ENCODE results near the gene CRACDL.
"Not testable (repeated sequence)": the region's sequence is repeated elsewhere in the genome, so short reads cannot be mapped to it uniquely, and the experiment has no call there.

Gene CRACDL

DNA sequence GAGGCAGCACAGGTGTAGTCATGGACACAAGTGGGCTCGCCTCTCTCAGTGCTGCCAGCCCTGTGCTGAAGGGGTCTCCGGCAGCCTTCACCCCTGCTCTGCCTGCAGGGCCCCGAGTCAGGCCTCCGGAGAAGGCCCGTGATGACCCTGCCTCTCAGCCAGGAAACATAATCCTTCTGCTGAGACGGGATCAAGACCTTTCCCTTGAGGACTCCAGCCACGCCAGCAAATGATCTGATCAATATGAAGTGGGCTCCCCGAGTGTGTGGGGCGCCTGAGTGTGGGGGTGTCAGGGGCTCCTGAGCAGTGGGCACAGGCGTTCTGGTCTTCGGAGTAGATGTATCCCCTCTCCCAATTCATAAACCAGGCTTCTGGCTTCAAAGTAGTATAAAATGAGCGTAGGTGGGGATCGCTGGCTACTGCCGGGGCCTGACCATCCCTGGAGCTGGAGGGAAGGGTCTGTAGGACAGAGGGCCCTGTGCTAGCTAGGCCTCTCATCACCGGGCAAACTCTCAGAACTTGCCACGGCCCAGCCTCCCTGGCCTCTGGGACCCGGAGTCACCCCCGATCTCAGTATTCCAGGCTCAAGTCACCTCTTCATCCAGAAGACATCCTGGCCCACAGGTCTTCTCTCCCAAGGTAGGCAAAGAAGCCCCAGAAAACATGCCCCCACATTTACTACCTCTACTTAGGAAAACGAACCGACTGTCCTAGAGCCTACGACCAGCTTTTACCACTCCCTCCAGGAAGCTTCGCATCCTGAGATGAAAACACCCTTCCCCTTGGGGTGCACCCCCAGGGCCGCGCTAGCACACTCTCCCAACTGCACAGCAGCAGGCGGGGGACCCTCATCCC, 33.6 kb downstream of the CRACDL start:
- no peak overlapping the region for H3K4me3 ChIP-seq (ENCODE audit: low read depth, low read length)
- in situ Hi-C loops (cut with HindIII; ENCODE audit: low sequenced_read_pairs), result no loop called here

DNA sequence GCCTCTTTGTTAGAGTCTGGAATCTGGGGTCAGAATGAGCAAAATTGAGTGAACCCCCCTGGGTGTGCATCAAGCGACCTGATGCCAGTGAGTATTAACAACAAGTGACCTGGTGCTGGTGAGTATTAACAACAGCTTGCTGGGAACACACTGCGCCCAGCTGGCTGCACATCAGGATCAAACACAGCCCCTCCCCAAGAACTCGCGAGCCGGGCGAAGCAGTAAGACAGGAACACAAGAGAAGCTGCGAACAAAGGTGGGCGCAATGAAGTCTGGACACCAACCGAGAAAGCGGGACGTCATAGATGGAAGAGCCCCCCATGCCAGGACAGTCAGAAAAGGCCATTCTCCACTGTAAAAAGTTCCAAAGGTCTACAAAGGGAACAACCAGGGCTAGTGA, 34.3 kb downstream of the CRACDL start:
- no peak for DNase-seq (ENCODE audit: low read depth)
- TF ChIP-seq, protein P1, sequence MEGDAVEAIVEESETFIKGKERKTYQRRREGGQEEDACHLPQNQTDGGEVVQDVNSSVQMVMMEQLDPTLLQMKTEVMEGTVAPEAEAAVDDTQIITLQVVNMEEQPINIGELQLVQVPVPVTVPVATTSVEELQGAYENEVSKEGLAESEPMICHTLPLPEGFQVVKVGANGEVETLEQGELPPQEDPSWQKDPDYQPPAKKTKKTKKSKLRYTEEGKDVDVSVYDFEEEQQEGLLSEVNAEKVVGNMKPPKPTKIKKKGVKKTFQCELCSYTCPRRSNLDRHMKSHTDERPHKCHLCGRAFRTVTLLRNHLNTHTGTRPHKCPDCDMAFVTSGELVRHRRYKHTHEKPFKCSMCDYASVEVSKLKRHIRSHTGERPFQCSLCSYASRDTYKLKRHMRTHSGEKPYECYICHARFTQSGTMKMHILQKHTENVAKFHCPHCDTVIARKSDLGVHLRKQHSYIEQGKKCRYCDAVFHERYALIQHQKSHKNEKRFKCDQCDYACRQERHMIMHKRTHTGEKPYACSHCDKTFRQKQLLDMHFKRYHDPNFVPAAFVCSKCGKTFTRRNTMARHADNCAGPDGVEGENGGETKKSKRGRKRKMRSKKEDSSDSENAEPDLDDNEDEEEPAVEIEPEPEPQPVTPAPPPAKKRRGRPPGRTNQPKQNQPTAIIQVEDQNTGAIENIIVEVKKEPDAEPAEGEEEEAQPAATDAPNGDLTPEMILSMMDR (IDR thresholded peaks at IDR 0.05; ENCODE audit: low read depth, low read length, missing control alignments), result no peak
- in situ Hi-C loops (cut with HindIII; ENCODE audit: low sequenced_read_pairs), result no loop called here
- no peak overlapping the region for H3K4me3 ChIP-seq (ENCODE audit: low read depth, low read length)

More for the DNA sequence above, 33.6 kb downstream of the CRACDL start:
- no peak for DNase-seq (ENCODE audit: low read depth)
- TF ChIP-seq, protein P1 (IDR thresholded peaks at IDR 0.05; ENCODE audit: low read depth, low read length, missing control alignments), result no peak

DNA sequence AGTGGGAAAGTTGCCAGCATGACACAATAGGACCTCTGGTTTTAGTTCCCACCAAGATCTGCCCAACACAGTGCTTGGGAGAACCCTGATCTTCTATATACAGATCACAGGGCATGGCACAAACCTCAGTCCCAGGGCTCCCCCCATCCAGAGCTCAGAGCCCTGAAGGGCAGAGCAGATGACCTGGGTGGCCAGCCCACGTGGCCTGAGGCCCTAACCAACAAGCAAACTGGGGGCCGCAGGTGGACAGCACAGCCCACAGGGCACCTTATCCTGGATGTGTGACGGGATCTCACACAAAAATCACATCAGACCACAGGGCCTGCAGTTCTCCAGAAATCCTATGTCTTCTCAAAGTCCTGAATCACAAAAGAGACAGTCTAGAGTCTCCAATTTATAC, 34.7 kb downstream of the CRACDL start:
- TF ChIP-seq, protein P1 (IDR thresholded peaks at IDR 0.05; ENCODE audit: low read depth, low read length, missing control alignments), result no peak
- in situ Hi-C loops (cut with HindIII; ENCODE audit: low sequenced_read_pairs), result no loop called here
- no peak overlapping the region for H3K4me3 ChIP-seq (ENCODE audit: low read depth, low read length)
- no peak for DNase-seq (ENCODE audit: low read depth)

DNA sequence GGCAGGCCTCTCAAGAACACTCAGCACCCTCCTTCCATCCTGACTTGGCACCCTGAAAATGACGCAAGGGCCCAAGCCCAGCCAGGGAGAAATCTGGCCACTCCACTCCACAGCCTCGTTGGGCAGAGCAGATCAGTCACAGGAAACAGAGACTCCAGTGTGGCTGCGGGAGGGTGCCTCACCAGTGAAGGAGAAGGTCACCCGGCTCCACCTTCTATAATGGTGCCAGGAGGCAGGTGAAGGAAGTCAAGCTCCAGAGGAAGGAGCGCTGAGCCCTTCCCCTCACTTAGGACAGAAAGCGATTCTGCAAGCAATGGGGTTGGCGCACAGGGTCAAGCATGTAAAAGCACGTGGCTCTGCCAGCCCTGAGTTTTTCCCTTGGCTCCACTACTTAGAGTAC, 35.3 kb downstream of the CRACDL start:
- TF ChIP-seq, protein P1 (IDR thresholded peaks at IDR 0.05; ENCODE audit: low read depth, low read length, missing control alignments), result no peak
- H3K4me3 ChIP-seq (ENCODE audit: low read depth, low read length), result no peak overlapping the region
- in situ Hi-C loops (cut with HindIII; ENCODE audit: low sequenced_read_pairs), result no loop called here
- DNase-seq (ENCODE audit: low read depth), result no peak

DNA sequence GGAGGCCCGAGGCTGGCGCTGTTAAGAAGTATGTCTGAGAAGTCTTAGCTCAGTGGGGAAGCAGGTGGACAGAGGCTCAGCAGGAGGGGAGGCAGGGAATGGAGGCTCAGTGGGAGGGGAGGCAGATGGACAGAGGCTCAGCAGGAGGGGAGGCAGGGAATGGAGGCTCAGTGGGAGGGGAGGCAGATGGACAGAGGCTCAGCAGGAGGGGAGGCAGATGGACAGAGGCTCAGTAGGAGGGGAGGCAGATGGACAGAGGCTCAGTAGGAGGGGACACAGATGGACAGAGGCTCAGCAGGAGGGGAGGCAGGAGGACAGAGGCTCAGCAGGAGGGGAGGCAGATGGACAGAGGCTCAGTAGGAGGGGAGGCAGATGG, 36.3 kb downstream of the CRACDL start:
- DNase-seq (ENCODE audit: low read depth); in situ Hi-C loops (cut with HindIII; ENCODE audit: low sequenced_read_pairs); H3K4me3 ChIP-seq (ENCODE audit: low read depth, low read length): not testable (repeated sequence)

DNA sequence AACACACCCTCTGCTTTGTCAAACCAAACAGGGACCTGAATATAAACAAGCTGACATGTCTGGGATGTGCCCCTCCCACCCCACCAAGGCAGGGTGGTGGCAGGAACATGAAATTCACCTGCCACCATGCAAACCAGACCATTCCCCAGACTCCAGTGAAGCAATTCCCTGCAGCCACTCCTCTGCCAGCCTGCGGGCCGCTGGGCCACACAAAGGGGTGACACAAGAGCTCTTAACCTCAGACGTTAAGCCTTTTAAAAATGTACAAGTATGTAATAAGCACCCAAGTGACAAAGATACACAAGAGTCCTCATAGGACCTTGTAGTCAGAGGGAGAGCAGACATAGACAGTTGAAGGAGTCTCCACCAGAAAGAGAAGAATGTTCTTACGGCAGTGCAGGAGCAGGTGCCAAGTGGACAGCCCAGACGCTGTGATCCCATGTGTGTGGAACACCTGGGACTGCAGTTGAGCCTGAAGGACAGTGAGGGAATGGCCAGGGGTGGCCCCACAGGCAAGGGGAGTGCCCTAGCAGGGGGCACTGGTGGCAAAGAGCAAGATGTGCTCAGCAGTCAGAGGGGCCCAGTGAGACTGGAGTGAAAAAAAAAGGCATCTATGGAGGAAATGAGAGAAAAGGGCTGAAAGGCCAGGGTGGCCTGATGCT, 36.9 kb downstream of the CRACDL start:
- H3K4me3 ChIP-seq (ENCODE audit: low read depth, low read length), result no peak overlapping the region
- in situ Hi-C loops (cut with HindIII; ENCODE audit: low sequenced_read_pairs), result no loop called here
- TF ChIP-seq, protein P1 (IDR thresholded peaks at IDR 0.05; ENCODE audit: low read depth, low read length, missing control alignments), result no peak
- no peak for DNase-seq (ENCODE audit: low read depth)

DNA sequence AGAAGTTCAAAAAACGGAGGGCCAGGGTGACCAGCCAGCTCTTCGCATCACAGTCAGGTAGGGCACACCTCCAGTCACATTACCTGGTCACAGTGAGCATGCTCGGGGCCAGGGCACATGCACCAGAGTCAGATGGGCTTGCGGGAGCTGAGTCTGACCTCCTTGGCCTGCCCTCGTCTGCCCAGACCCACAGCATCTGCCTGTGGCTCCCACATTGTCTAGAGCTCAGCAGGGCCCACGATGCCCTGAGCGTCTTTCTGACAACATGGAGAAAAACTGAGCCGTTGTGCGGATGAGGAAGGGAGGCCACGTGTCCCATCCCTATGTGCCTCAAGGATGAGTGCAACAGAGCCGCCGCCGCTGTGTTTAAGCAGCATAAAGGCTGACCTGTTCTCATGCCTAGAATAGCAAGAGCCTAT, 37.6 kb downstream of the CRACDL start:
- in situ Hi-C loops (cut with HindIII; ENCODE audit: low sequenced_read_pairs), result no loop called here

More for the DNA sequence above, 37.6 kb downstream of the CRACDL start:
- DNase-seq (ENCODE audit: low read depth), result no peak
- TF ChIP-seq, protein P1 (IDR thresholded peaks at IDR 0.05; ENCODE audit: low read depth, low read length, missing control alignments), result no peak
- H3K4me3 ChIP-seq (ENCODE audit: low read depth, low read length), result no peak overlapping the region

Data from astrocyte of the cerebellum (primary cell).